ENCODE measurements around the gene APMAP.

The APMAP gene

GRCh38 chr20:24971376-24972101, 21.0 kb downstream of the APMAP start:
- no peaks in the 10 kb centered on the region for H3K9me3 ChIP-seq (ENCODE audit: insufficient read depth, low read length)
- no peak overlapping the region for H3K4me2 ChIP-seq (ENCODE audit: low read depth, low read length, poor library complexity, severe bottlenecking)
- H3K27ac ChIP-seq (ENCODE audit: low read depth, low read length): no peak overlapping the region
- no peaks in the 10 kb centered on the region for H3F3A ChIP-seq (ENCODE audit: insufficient read depth)
- no peak overlapping the region for H3K9ac ChIP-seq (ENCODE audit: low read length)
- H3K9me2 ChIP-seq (replicated peaks; ENCODE audit: insufficient read depth, low read length): no peaks in the 10 kb centered on the region
- H3K79me2 ChIP-seq (ENCODE audit: insufficient read depth, low read length): no peaks in the 10 kb centered on the region
- H3K27me3 ChIP-seq (ENCODE audit: low read length): no peaks in the 10 kb centered on the region
- no peak overlapping the region for H2AFZ ChIP-seq (ENCODE audit: low read depth, low read length, severe bottlenecking)
- TF ChIP-seq EZH2phosphoT487 (conservative IDR thresholded peaks at IDR 0.05; ENCODE audit: low read length) (no peak), CTCF (IDR thresholded peaks at IDR 0.05; ENCODE audit: insufficient read depth, low read length, poor library complexity, severe bottlenecking) (no peak)
- H3K4me3 ChIP-seq (ENCODE audit: insufficient read depth, low read length, poor library complexity, severe bottlenecking): no peak overlapping the region
- H4K20me1 ChIP-seq (ENCODE audit: low read depth, low read length): no peaks in the 10 kb centered on the region
- peaks cover 1% of the 10 kb centered on the region; the same call in 1 of the 2 replicates for H3K36me3 ChIP-seq (ENCODE audit: low read length)

GRCh38 chr20:24970754-24971153, 21.8 kb downstream of the APMAP start:
- Histone ChIP-seq H3K4me3 (ENCODE audit: insufficient read depth, low read length, poor library complexity, severe bottlenecking) (no peak overlapping the region), H3K9ac (ENCODE audit: low read length) (no peak overlapping the region), H3K36me3 (ENCODE audit: low read length) (no peaks in the 10 kb centered on the region), H3K79me2 (ENCODE audit: insufficient read depth, low read length) (no peaks in the 10 kb centered on the region), H3F3A (ENCODE audit: insufficient read depth) (no peaks in the 10 kb centered on the region), H2AFZ (ENCODE audit: low read depth, low read length, severe bottlenecking) (no peak overlapping the region), H3K27ac (ENCODE audit: low read depth, low read length) (no peak overlapping the region), H3K9me2 (replicated peaks; ENCODE audit: insufficient read depth, low read length) (no peaks in the 10 kb centered on the region), H3K27me3 (ENCODE audit: low read length) (no peaks in the 10 kb centered on the region), H3K4me2 (ENCODE audit: low read depth, low read length, poor library complexity, severe bottlenecking) (no peak overlapping the region), H3K9me3 (ENCODE audit: insufficient read depth, low read length) (no peaks in the 10 kb centered on the region), H4K20me1 (ENCODE audit: low read depth, low read length) (no peaks in the 10 kb centered on the region)
- no peak for TF ChIP-seq CTCF (IDR thresholded peaks at IDR 0.05; ENCODE audit: insufficient read depth, low read length, poor library complexity, severe bottlenecking)
- no peak for TF ChIP-seq EZH2phosphoT487 (conservative IDR thresholded peaks at IDR 0.05; ENCODE audit: low read length)

- H3K79me2 ChIP-seq (ENCODE audit: insufficient read depth, low read length): no peaks in the 10 kb centered on the region
- H3K27me3 ChIP-seq (ENCODE audit: low read length): no peaks in the 10 kb centered on the region
- H3K9ac ChIP-seq (ENCODE audit: low read length): no peak overlapping the region
- H3F3A ChIP-seq (ENCODE audit: insufficient read depth): no peaks in the 10 kb centered on the region
- no peaks in the 10 kb centered on the region for H3K9me3 ChIP-seq (ENCODE audit: insufficient read depth, low read length)
- no peak overlapping the region for H3K27ac ChIP-seq (ENCODE audit: low read depth, low read length)
- no peaks in the 10 kb centered on the region for H3K36me3 ChIP-seq (ENCODE audit: low read length)
- H2AFZ ChIP-seq (ENCODE audit: low read depth, low read length, severe bottlenecking): no peak overlapping the region
- TF ChIP-seq EZH2phosphoT487 (conservative IDR thresholded peaks at IDR 0.05; ENCODE audit: low read length) (no peak), CTCF (IDR thresholded peaks at IDR 0.05; ENCODE audit: insufficient read depth, low read length, poor library complexity, severe bottlenecking) (no peak)
- no peaks in the 10 kb centered on the region for H3K9me2 ChIP-seq (replicated peaks; ENCODE audit: insufficient read depth, low read length)
- no peaks in the 10 kb centered on the region for H4K20me1 ChIP-seq (ENCODE audit: low read depth, low read length)
- no peak overlapping the region for H3K4me2 ChIP-seq (ENCODE audit: low read depth, low read length, poor library complexity, severe bottlenecking)
- H3K4me3 ChIP-seq (ENCODE audit: insufficient read depth, low read length, poor library complexity, severe bottlenecking): no peak overlapping the region
Measured at GRCh38 chr20:24970030-24970553, 22.5 kb downstream of the APMAP start.
